HepG2 (cell line): ENCODE measurements around the gene CRKL. TPM values are rescaled to one million over a fixed set of nuclear protein-coding genes. Genes with fewer than 3 reads are reported as not detected.

Experiments
- AHR ChIP-seq: IDR thresholded peaks from 2 replicates; pipeline ENCODE4 v1.6.1; 2018; ENCODE audit warnings: missing genetic modification reagents, missing compliant biosample characterization
- ARID4A ChIP-seq: sonication (generic); formaldehyde crosslinking; IDR thresholded peaks from 2 replicates; pipeline ENCODE4 v1.5.0; 2020; ENCODE audit warnings: mild to moderate bottlenecking, missing genetic modification reagents, borderline replicate concordance
- HDAC6 ChIP-seq: fragments of 200-600 bp; sonication (generic); IDR thresholded peaks from 2 replicates; pipeline ENCODE4 v1.7.0; 2017; ENCODE audit warnings: mild to moderate bottlenecking, antibody characterized with exemption, low read length, low read depth
- HNRNPLL ChIP-seq: fragments of 200-400 bp; formaldehyde crosslinking; IDR thresholded peaks from 2 replicates; pipeline ENCODE4 v1.6.1; 2017; ENCODE audit warnings: mild to moderate bottlenecking, low read depth, low read length; ENCODE audit not compliant: poor library complexity, severe bottlenecking
- IKZF5 ChIP-seq: IDR thresholded peaks from 2 replicates; pipeline ENCODE4 v1.6.1; 2018; ENCODE audit warnings: missing genetic modification reagents, mild to moderate bottlenecking, missing compliant biosample characterization
- MXD3 ChIP-seq: IDR thresholded peaks from 2 replicates; pipeline ENCODE4 v1.6.1; 2016; ENCODE audit warnings: mild to moderate bottlenecking, missing biosample characterization, missing genetic modification reagents
- PBX3 ChIP-seq: sonication (generic); formaldehyde crosslinking; IDR thresholded peaks from 2 replicates; pipeline ENCODE4 v1.8.1; 2023; ENCODE audit warnings: missing genetic modification reagents, inconsistent platforms, borderline replicate concordance
- RAD51 ChIP-seq: fragments of 450-650 bp; IDR thresholded peaks from 2 replicates; pipeline ENCODE4 v1.6.1; 2016; ENCODE audit warnings: borderline replicate concordance
- REPIN1 ChIP-seq: sonication (generic); formaldehyde crosslinking; IDR thresholded peaks from 2 replicates; pipeline ENCODE4 v1.8.0; 2022; ENCODE audit warnings: missing genetic modification reagents, low read depth, mild to moderate bottlenecking, borderline replicate concordance
- SNAPC4 ChIP-seq: sonication (generic); formaldehyde crosslinking; IDR thresholded peaks from 2 replicates; pipeline ENCODE4 v1.4.0; 2020; ENCODE audit warnings: mild to moderate bottlenecking, missing genetic modification reagents
- STAG1 ChIP-seq: sonication (generic); formaldehyde crosslinking; IDR thresholded peaks from 2 replicates; pipeline ENCODE4 v1.4.0; 2020; ENCODE audit warnings: missing genetic modification reagents
- TSC22D2 ChIP-seq: sonication (generic); formaldehyde crosslinking; IDR thresholded peaks from 2 replicates; pipeline ENCODE4 v1.5.1; 2020; ENCODE audit warnings: missing genetic modification reagents, mild to moderate bottlenecking, borderline replicate concordance
- YEATS4 ChIP-seq: sonication (generic); formaldehyde crosslinking; IDR thresholded peaks from 2 replicates; pipeline ENCODE4 v1.4.0; 2020; ENCODE audit warnings: missing genetic modification reagents, borderline replicate concordance
- ZNF34 ChIP-seq: sonication (generic); formaldehyde crosslinking; IDR thresholded peaks from 2 replicates; pipeline ENCODE4 v1.4.0; 2020; ENCODE audit warnings: mild to moderate bottlenecking, missing genetic modification reagents, borderline replicate concordance
- ZNF547 ChIP-seq: sonication (generic); formaldehyde crosslinking; IDR thresholded peaks from 2 replicates; pipeline ENCODE4 v1.5.1; 2020; ENCODE audit warnings: mild to moderate bottlenecking, missing genetic modification reagents
- ZNF558 ChIP-seq: sonication (generic); formaldehyde crosslinking; IDR thresholded peaks from 2 replicates; pipeline ENCODE4 v1.9.0; 2022; ENCODE audit warnings: mild to moderate bottlenecking, missing genetic modification reagents, borderline replicate concordance
- ZNF768 ChIP-seq: sonication (generic); formaldehyde crosslinking; IDR thresholded peaks from 2 replicates; pipeline ENCODE4 v1.4.0; 2020; ENCODE audit warnings: missing genetic modification reagents
- polyA plus RNA-seq, 8 experiments: library from polyadenylated mRNA; depleted of rRNA in 3 of 8; stranded (reverse) in 7 of 8; unstranded in 1 of 8; fragments of >200 nt; fragmentation: Illumina TruSeq in 4 of 8; extraction: Trizol in 4 of 8; gene quantifications; 2 replicates each; pipeline versions ENCODE4 v1.2.1 to v1.2.3, GENCODE V29; 2011 to 2016; ENCODE audit warnings: low read depth in 4 of 8, missing spikeins in 1 of 8, mixed read lengths in 1 of 8; ENCODE audit not compliant: insufficient read depth in 1 of 8
- total RNA-seq, 5 experiments: library from RNA; depleted of rRNA; stranded (reverse); fragments of >200 nt; fragmentation: Illumina TruSeq; extraction: Trizol; gene quantifications; 2 replicates each; pipeline ENCODE4 v1.2.3, GENCODE V29; 2016; ENCODE audit warnings: low read depth in 1 of 5

The CRKL gene
- total and polyA plus RNA-seq, 2 of the 13 experiments (the other 11 are each of a cell fraction or from before 2014, with no cell fraction given), result 37.4 to 60.6 TPM

GRCh38 chr22:20949698-20950183, 32.5 kb downstream of the CRKL start (continued):
- TF ChIP-seq TSC22D2, result no peak
- no peak; the same call in 1 of the 2 replicates for TF ChIP-seq ZNF558 (CRISPR knock-in tag)
- no peak for TF ChIP-seq SNAPC4 (CRISPR knock-in tag)
- no peak for TF ChIP-seq PBX3 (CRISPR knock-in tag)
- no peak for TF ChIP-seq RAD51
- no peak for TF ChIP-seq HNRNPLL
- TF ChIP-seq MXD3, result peak; percentile 35; the same call in 1 of the 2 replicates
- peak; percentile 58; the same call in 1 of the 2 replicates for TF ChIP-seq ARID4A
- no peak for TF ChIP-seq AHR (CRISPR knock-in tag)
- peak; percentile 19; the same call in 1 of the 2 replicates for TF ChIP-seq REPIN1 (CRISPR knock-in tag)
- TF ChIP-seq ZNF34, result no peak
- no peak for TF ChIP-seq ZNF768 (CRISPR knock-in tag)
- TF ChIP-seq YEATS4 (CRISPR knock-in tag), result no peak
- peak; percentile 70; the same call in 1 of the 2 replicates for TF ChIP-seq IKZF5 (CRISPR knock-in tag)
- TF ChIP-seq STAG1, result no peak
- TF ChIP-seq ZNF547 (CRISPR knock-in tag), result no peak; the same call in 1 of the 2 replicates
- TF ChIP-seq HDAC6, result no peak
